Measurements from ENCODE around the gene CLDN11.

GRCh38 chr3:170428095-170428494 lies 9.4 kb downstream of the CLDN11 start:
- no peak for TF ChIP-seq CTCF (IDR thresholded peaks at IDR 0.05; ENCODE audit: low read depth, low read length, missing input control)
- no peak for TF ChIP-seq JUND (IDR thresholded peaks at IDR 0.05)
- no peak for TF ChIP-seq ZBTB33 (IDR thresholded peaks at IDR 0.05)
- no peak for TF ChIP-seq HNF4G (IDR thresholded peaks at IDR 0.05)
- TF ChIP-seq RAD21 (IDR thresholded peaks at IDR 0.05) = no peak
- no peak for TF ChIP-seq REST (IDR thresholded peaks at IDR 0.05)
